Breast epithelium (tissue), 3 donors: ENCODE measurements around the gene SGO2.

Experiments used
- POLR2A ChIP-seq: fragments of 450-650 bp; IDR thresholded peaks from one replicate; pipeline ENCODE4 v1.6.1; 2016; ENCODE audit warnings: antibody characterized with exemption, mild to moderate bottlenecking, moderate library complexity
- TF ChIP-seq, protein P1 (sequence below), 3 donors: fragments of 450-650 bp; IDR thresholded peaks; one replicate each; pipeline ENCODE4 v1.5.1; 2016 to 2017; ENCODE audit warnings: antibody characterized with exemption in 3 of 3, mild to moderate bottlenecking in 3 of 3, moderate library complexity in 3 of 3

DNA sequence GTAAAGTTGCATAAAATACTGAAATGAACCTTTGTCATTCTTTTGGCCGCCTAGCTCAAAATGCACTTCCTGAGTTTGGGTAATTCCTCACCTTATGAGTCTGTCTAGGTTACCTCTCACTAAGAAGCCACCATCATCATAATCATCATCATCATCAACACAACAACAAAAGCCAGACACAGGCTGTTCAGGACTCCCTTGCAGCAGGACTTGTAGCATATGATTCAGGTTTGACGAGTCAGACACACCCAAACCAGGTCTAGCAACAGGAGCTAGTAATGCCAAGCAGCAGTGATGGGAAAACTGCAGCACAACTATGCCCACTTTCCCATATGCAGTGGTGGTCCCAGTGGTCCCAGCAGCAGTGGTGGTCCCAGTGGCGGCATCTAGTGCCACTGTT lies 2.8 kb upstream of the SGO2 start:
- no peak for TF ChIP-seq POLR2A
- TF ChIP-seq, protein P1, sequence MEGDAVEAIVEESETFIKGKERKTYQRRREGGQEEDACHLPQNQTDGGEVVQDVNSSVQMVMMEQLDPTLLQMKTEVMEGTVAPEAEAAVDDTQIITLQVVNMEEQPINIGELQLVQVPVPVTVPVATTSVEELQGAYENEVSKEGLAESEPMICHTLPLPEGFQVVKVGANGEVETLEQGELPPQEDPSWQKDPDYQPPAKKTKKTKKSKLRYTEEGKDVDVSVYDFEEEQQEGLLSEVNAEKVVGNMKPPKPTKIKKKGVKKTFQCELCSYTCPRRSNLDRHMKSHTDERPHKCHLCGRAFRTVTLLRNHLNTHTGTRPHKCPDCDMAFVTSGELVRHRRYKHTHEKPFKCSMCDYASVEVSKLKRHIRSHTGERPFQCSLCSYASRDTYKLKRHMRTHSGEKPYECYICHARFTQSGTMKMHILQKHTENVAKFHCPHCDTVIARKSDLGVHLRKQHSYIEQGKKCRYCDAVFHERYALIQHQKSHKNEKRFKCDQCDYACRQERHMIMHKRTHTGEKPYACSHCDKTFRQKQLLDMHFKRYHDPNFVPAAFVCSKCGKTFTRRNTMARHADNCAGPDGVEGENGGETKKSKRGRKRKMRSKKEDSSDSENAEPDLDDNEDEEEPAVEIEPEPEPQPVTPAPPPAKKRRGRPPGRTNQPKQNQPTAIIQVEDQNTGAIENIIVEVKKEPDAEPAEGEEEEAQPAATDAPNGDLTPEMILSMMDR (IDR thresholded peaks at IDR 0.05), result no peak
